GM12873 (cell line): ENCODE data around the gene FAM47E.

Source experiments
- CTCF ChIP-seq: IDR thresholded peaks from 2 replicates; pipeline ENCODE4 v1.5.1; 2012; ENCODE audit warnings: low read depth, mild to moderate bottlenecking, moderate library complexity, low read length, control low read depth; ENCODE audit not compliant: insufficient read depth; ENCODE audit errors: missing control alignments

FAM47E gene

DNA sequence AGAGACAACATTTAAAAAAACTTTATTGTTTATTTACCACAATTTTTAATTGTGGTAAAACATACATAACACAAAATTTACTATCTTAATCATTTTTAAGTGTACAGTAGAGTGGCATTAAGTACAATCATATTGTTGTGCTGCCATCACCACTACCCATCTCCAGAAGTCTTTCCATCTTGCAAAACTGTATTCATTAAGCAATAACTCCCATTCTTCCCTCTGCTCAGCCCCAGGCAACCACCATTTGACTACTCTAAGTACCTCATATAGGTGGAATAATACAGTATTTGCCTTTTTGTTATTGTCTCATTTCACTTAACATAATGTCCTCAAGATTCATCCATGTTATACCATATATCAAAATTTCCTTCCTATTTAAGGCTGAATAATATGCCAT lies 12.8 kb upstream of the FAM47E start:
- TF ChIP-seq CTCF: no peak

DNA sequence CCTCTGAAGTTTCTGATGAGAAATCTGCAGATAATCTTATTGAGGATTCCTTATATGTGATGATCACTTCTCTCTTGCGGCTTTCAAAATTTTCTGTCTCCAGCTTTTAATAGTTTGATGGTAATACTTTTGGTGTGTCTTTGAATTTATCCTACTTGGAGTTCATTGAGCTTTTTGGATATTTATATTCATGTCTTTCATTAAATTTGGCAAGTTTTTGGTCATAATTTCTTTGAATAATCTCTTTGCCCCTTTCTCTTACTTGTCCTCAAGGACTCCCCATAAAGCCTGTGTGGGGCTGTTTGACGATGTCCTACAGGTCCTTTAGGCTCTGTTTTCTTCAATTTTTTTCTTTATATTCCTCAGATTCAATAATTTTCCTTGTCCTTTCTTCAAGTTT lies 11.3 kb upstream of the FAM47E start:
- TF ChIP-seq CTCF: no peak

DNA sequence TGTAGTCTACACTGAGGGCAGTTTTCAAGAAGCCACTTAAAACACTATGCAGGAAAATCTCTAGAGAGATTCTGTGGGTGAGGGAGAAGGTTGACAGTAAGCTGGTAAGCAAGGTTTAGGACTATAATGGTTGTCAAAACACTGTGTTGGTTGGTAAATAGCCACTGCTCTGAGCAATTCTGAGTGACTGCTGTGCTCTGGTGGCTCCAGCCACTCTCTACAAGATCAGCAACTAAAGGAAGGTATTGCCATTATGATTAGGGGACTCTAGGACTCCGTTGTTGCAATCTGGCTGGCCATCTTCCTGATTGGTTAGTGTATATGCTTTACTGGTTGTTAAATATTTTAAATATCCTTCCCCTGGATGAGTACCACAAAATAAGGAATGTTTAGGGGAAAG lies 5.5 kb upstream of the FAM47E start:
- TF ChIP-seq CTCF: no peak

DNA sequence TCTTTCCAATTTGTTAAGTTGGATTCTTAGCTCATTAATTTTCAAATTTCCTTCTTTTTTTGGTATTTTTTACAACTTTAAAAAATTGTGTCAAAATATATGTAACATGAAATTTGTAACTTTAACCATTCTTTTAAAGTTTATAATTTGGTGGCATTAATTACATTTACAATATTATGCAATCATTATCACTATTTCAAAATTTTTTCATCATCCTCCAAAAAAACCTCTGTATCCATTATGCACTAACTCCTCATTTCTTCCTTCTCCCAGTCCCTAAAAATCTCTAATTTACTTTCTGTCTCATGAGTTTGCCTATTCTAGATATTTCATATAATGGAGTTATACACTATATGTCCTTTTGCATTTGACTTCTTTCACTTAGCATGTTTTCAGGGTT lies 4.7 kb upstream of the FAM47E start:
- TF ChIP-seq CTCF: no peak

GRCh38 chr4:76250962-76251361 lies 559 bp upstream of the FAM47E start:
- no peak for TF ChIP-seq CTCF

GRCh38 chr4:76252271-76252653 lies 741 bp downstream of the FAM47E start:
- TF ChIP-seq CTCF: no peak

GRCh38 chr4:76253511-76253910 lies 2.0 kb downstream of the FAM47E start:
- no peak for TF ChIP-seq CTCF

DNA sequence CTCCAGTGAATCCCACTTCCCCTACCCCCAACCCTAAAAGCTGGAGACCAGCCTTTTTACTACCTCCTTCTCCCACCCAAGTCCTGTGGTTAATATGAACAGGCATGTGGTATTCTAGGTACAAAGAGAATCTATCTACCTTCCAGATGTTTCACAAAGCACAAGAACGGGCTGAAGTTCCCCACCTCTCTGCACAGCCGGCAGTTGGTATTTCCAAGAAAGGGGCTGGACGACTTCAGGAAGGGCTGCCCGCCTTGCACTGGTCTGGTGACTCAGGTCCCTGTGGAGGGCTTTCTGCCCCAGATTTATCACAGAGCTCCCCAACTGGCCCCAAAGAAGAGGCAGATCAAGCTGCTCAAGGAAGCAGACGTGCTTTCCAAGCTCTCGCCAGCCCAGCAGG lies 4.5 kb downstream of the FAM47E start:
- TF ChIP-seq CTCF: no peak
